LNCaP clone FGC (cell line): ENCODE measurements around the gene GLYR1.

Source experiments
- DNase-seq: peaks from one replicate; pipeline ENCODE4 v3.0.0-alpha.2; 2011; ENCODE audit warnings: low read depth
- H3K4me3 ChIP-seq: 2 replicates; pipeline ENCODE4 v1.5.1; 2011; ENCODE audit warnings: mild to moderate bottlenecking, low read depth, low read length, control low read depth
- TF ChIP-seq, protein P1 (sequence below): IDR thresholded peaks from 2 replicates; pipeline ENCODE4 v1.5.1; 2012; ENCODE audit warnings: mild to moderate bottlenecking; ENCODE audit not compliant: control insufficient read depth, insufficient read depth; ENCODE audit errors: extremely low read depth

The GLYR1 gene

DNA sequence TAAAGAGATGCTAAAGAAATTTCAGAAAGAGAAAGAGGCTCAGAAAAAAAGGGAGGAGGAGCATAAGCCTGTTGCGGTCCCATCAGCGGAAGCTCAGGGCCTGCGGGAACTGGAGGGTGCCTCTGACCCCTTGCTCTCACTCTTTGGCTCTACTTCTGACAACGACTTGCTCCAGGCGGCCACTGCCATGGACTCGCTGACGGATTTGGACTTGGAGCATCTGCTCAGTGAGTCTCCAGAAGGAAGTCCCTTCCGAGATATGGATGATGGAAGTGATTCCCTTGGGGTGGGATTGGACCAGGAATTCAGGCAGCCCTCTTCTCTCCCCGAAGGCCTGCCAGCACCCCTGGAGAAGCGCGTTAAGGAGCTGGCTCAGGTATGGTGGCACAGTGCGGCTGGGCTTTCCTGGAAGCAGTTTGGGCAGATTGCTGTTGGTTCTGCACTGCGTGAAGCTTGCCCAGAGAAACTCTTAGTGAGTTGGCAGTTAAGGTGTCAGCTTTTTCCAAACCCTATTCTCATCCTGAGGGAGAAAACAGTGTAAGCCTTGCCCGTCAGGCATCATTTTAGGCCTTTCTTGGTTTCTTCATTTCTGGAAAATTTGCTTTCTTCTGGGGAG lies 13.7 kb upstream of the GLYR1 start:
- no peak overlapping the region for H3K4me3 ChIP-seq
- TF ChIP-seq, protein P1, sequence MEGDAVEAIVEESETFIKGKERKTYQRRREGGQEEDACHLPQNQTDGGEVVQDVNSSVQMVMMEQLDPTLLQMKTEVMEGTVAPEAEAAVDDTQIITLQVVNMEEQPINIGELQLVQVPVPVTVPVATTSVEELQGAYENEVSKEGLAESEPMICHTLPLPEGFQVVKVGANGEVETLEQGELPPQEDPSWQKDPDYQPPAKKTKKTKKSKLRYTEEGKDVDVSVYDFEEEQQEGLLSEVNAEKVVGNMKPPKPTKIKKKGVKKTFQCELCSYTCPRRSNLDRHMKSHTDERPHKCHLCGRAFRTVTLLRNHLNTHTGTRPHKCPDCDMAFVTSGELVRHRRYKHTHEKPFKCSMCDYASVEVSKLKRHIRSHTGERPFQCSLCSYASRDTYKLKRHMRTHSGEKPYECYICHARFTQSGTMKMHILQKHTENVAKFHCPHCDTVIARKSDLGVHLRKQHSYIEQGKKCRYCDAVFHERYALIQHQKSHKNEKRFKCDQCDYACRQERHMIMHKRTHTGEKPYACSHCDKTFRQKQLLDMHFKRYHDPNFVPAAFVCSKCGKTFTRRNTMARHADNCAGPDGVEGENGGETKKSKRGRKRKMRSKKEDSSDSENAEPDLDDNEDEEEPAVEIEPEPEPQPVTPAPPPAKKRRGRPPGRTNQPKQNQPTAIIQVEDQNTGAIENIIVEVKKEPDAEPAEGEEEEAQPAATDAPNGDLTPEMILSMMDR: no peak
- no peak for DNase-seq

DNA sequence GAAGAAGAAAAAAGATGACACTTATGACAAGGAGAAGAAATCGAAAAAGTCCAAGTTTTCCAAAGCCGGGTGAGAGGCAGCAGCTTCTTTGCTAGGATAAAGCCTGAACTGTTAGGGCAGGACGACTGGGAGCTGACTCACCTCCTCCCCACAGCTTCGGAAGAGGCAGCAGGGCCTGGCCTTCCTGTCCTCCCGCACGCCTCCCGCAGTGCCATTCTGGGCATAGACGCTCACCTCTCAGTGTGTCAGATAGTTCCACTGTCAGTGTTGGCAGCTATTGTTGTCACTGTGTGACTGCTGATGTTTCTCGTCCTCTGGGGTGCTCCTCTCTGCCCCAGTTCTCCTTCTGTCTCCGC lies 12.8 kb upstream of the GLYR1 start:
- H3K4me3 ChIP-seq: no peak overlapping the region
- TF ChIP-seq, protein P1: no peak
- DNase-seq: no peak

DNA sequence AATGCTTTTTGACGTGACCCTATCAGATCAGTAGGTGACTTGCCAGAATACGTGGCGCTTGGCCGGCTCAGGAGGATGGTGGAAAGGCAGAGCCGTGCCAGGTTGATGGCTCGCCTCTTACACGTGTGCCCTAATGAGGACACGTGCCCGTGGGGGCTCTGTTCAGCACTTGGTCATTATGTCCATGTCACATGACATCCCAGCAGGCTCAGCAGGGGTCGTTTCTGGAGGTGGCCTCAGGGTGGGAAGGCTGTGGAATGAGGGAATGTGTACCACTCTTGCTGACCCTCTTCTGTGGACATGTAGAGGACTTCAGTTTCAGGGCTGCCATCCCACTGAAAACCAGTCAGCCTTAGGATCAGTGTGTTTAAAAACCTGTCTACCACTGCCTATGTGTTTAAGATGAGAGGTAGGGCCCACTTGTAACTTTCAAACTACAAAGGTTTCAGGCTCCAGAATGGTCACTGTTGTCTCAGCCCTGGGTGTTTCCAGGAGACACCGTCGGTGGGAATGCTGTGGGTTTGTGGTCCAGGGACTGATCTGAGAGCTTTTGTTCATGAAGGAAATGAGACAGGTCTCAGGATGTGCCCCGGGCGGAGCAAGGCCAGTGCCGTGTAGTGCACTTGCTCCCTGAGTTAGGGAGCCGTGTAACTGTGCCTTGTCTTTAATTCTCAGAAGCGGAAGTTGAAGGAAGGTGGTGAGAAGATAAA lies 12.3 kb upstream of the GLYR1 start:
- DNase-seq: no peak
- no peak overlapping the region for H3K4me3 ChIP-seq
- TF ChIP-seq, protein P1: no peak

DNA sequence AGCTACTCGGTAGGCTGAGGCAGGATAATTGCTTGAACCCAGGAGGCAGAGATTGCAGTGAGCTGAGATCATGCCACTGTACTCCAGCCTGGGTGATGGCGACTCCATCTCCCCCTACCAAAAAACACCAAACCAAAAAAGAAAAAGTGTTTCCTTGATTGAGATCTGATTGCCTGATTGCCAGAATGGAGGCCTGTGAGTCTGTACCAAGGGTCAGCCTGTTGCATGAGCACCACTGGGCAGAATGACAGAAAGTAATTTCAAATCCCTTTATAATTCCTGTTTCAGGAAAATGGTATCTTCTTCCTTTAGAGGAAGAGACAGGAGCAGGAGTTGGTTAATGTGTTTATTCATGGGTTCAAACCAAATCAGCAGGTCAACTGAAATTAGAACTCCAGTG lies 8.7 kb upstream of the GLYR1 start:
- TF ChIP-seq, protein P1: no peak
- H3K4me3 ChIP-seq: no peak overlapping the region
- DNase-seq: no peak

DNA sequence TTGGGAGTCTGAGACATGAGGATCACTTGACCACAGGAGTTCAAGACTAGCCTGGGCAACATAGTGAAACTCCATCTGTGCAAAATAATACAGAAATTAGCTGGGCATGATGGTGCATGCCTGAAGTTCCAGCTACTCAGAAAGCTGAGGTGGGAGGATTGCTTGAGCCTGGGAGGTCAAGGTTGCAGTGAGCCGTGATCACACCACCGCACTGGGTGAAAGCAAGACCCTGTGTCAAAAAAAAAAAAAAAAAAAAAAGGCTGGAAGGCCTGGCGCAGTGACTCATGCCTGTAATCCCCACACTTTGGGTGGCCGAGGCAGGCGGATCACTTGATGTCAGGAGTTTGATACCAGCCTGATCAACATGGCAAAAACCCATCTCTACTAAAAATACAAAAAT lies 8.3 kb upstream of the GLYR1 start:
- TF ChIP-seq, protein P1: no peak

DNA sequence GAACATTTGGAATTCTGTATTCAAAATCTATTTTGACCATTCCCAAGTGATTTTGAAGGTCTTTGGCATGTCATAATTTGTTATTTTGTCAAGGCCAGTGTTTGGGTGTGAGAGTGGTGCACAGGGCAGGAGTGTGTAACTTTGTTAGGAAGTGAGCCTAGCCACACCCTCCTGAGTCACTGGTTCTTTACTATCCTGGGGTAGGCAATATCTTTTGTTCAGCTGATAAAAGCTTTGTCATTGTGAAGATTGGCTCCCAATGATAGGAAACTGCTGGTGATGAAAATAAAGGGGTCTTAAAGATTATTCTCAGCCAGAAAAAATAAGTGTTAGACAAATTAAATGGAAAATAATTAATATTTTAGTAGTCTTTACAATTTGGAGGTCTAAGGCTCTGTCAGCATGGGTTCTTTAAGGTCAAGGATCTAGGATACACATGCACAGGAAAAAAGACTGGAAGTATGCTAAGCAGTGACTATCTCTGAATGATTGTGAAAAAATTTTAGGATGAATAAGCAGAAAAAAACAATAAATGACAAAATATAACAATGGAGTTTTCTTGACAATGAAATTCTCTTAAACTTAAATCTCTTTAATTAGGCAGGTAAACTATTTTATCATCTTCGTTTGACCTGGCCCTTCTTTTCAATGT lies 5.3 kb upstream of the GLYR1 start:
- H3K4me3 ChIP-seq: no peak overlapping the region
- DNase-seq: no peak
- TF ChIP-seq, protein P1: no peak

More for the DNA sequence above, 8.3 kb upstream of the GLYR1 start:
- H3K4me3 ChIP-seq: no peak overlapping the region
- DNase-seq: no peak

DNA sequence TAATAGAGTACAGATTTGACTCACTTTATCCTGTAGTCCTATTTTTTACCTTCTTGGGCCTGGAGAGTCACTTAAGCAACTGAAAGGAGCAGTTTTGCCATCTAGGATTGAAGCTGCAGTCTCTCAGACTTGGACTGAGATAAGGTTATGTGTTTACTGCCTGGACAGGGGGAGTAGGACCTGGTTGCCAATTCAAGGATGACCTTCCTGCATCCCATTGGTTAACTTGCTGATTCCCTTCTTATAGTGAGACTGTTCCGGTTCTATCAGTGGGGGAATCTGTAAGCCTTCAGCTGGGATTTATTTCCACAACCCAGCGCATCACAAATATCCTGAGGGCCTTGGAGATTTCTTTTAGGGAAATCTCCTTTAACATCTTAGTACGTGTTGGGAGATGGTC lies 3.1 kb upstream of the GLYR1 start:
- H3K4me3 ChIP-seq: no peak overlapping the region
- DNase-seq: no peak
- TF ChIP-seq, protein P1: no peak
